ENCODE results near the gene FRAS1. TPM values are rescaled to one million over a fixed set of nuclear protein-coding genes. Genes with fewer than 3 reads are reported as not detected.

Gene FRAS1
- total RNA-seq, 1 donor from 2014 or later: not detected

- H3K27ac Mint-ChIP-seq: no peak overlapping the region
- no peaks in the 10 kb centered on the region for H3K4me1 Mint-ChIP-seq
- H3K36me3 Mint-ChIP-seq (ENCODE audit: low read depth): no peaks in the 10 kb centered on the region
- TF ChIP-seq CTCF (IDR thresholded peaks at IDR 0.05): no peak
- ChIA-PET POLR2A (no interaction called here), CTCF (no interaction called here)
- intact Hi-C loops (cut with micrococcal nuclease): no loop called here
- H3K9me3 Mint-ChIP-seq: no peaks in the 10 kb centered on the region
- ATAC-seq (ENCODE audit: low read depth) (no peak), DNase-seq (no peak)
- H3K4me3 Mint-ChIP-seq: no peak overlapping the region
- H3K27me3 Mint-ChIP-seq: peaks cover 4% of the 10 kb centered on the region
These were observed 357.0 kb downstream of the FRAS1 start for GRCh38 chr4:78414116-78414515.

- TF ChIP-seq CTCF (IDR thresholded peaks at IDR 0.05): no peak
- DNase-seq (no peak), ATAC-seq (ENCODE audit: low read depth) (no peak)
- H3K27me3 Mint-ChIP-seq: peaks cover 9% of the 10 kb centered on the region
- POLR2A ChIA-PET: no interaction called here
- intact Hi-C loops (cut with micrococcal nuclease): no loop called here
- no peak overlapping the region for H3K4me3 Mint-ChIP-seq
- no peaks in the 10 kb centered on the region for H3K36me3 Mint-ChIP-seq (ENCODE audit: low read depth)
- H3K27ac Mint-ChIP-seq: no peak overlapping the region
- H3K4me1 Mint-ChIP-seq: no peaks in the 10 kb centered on the region
- CTCF ChIA-PET: no interaction called here
- no peaks in the 10 kb centered on the region for H3K9me3 Mint-ChIP-seq
These were observed 360.5 kb downstream of the FRAS1 start for GRCh38 chr4:78417603-78418002.

- POLR2A ChIA-PET: no interaction called here
- DNase-seq (no peak), ATAC-seq (ENCODE audit: low read depth) (no peak)
- intact Hi-C loops (cut with micrococcal nuclease): no loop called here
- Mint-ChIP-seq H3K9me3 (no peaks in the 10 kb centered on the region), H3K4me1 (no peaks in the 10 kb centered on the region), H3K27me3 (peaks cover 12% of the 10 kb centered on the region), H3K4me3 (no peak overlapping the region), H3K36me3 (ENCODE audit: low read depth) (no peaks in the 10 kb centered on the region), H3K27ac (no peak overlapping the region)
- TF ChIP-seq CTCF (IDR thresholded peaks at IDR 0.05): no peak
- CTCF ChIA-PET: no interaction called here
These were observed 361.3 kb downstream of the FRAS1 start for GRCh38 chr4:78418406-78418805.

DNA sequence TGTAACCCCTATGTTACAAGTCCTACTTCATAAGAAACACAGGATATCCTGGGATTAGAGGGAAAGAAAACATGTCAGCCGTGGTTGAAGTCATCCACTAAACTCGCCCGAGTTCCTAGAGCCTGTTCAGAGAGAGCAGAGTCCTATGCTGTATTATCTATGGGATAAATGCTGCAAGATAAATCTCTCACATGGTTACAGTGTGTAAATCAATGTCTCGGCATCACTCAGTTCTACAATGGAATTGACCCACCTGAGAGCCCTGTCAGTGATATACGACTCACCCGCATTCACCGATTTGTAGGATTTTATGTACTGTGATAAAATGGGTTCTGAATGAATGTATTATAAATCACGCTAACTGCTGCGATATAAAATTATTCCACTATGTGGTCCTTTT is 366.7 kb downstream of the FRAS1 start:
- ChIA-PET POLR2A (no interaction called here), CTCF (no interaction called here)
- Mint-ChIP-seq H3K9me3 (no peaks in the 10 kb centered on the region), H3K4me1 (no peaks in the 10 kb centered on the region), H3K36me3 (ENCODE audit: low read depth) (no peaks in the 10 kb centered on the region), H3K27ac (no peak overlapping the region), H3K27me3 (peaks cover 12% of the 10 kb centered on the region), H3K4me3 (no peak overlapping the region)
- DNase-seq (no peak), ATAC-seq (ENCODE audit: low read depth) (no peak)
- no peak for TF ChIP-seq CTCF (IDR thresholded peaks at IDR 0.05)
- intact Hi-C loops (cut with micrococcal nuclease): no loop called here

DNA sequence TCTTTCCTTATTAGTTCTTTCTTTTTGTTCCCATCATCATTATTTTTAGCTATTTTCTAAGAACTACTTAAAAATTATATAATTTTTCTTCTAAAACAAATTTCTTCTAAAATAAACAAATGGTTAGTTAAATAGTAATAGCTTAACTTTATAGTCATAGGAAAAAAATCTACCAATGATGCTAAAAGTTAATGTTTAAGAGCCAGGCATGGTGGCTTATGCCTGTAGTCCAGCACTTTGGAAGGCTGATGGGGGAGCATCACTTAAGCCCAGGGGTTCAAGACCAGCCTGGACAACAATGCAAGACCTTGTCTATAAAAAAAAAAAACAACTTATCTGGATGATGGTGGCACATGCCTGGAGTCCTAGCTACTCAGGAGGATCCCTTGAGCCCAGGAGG is 367.3 kb downstream of the FRAS1 start:
- no peaks in the 10 kb centered on the region for H3K4me1 Mint-ChIP-seq
- no peaks in the 10 kb centered on the region for H3K36me3 Mint-ChIP-seq (ENCODE audit: low read depth)
- peaks cover 13% of the 10 kb centered on the region for H3K27me3 Mint-ChIP-seq
- no peak for DNase-seq
- H3K4me3 Mint-ChIP-seq: no peak overlapping the region
- no peak for ATAC-seq (ENCODE audit: low read depth)
- POLR2A ChIA-PET: no interaction called here
- TF ChIP-seq CTCF (IDR thresholded peaks at IDR 0.05): no peak
- CTCF ChIA-PET: no interaction called here
- no peaks in the 10 kb centered on the region for H3K9me3 Mint-ChIP-seq
- intact Hi-C loops (cut with micrococcal nuclease): no loop called here
- no peak overlapping the region for H3K27ac Mint-ChIP-seq

Data from activated B cell treated with CpG ODN at 0.5 μM for 24 hours (primary cell).